Tibial nerve (tissue), 3 donors: ENCODE data around the gene IFI30.

Experiments
- CTCF ChIP-seq, 5 experiments: fragments of 200-600 bp in 3 of 5; fragments of 450-650 bp in 2 of 5; sonication (generic) in 3 of 5; IDR thresholded peaks; one replicate each; pipeline ENCODE4 v1.5.1; 2016 to 2019; ENCODE audit warnings: antibody characterized with exemption in 5 of 5, mild to moderate bottlenecking in 3 of 5, moderate library complexity in 2 of 5
- POLR2A ChIP-seq, 2 donors: fragments of 450-650 bp; IDR thresholded peaks; one replicate each; pipeline ENCODE4 v1.6.1; 2017; ENCODE audit warnings: antibody characterized with exemption in 2 of 2, mild to moderate bottlenecking in 2 of 2, moderate library complexity in 2 of 2

- TF ChIP-seq CTCF (IDR thresholded peaks at IDR 0.05) (peak; percentile 69 to 99 (median 89)), POLR2A (IDR thresholded peaks at IDR 0.05) (no peak)
Observed at GRCh38 chr19:18160971-18161635, 12.5 kb upstream of the IFI30 start.
